Measurements from ENCODE around the gene PTPRF.

The PTPRF gene

DNA sequence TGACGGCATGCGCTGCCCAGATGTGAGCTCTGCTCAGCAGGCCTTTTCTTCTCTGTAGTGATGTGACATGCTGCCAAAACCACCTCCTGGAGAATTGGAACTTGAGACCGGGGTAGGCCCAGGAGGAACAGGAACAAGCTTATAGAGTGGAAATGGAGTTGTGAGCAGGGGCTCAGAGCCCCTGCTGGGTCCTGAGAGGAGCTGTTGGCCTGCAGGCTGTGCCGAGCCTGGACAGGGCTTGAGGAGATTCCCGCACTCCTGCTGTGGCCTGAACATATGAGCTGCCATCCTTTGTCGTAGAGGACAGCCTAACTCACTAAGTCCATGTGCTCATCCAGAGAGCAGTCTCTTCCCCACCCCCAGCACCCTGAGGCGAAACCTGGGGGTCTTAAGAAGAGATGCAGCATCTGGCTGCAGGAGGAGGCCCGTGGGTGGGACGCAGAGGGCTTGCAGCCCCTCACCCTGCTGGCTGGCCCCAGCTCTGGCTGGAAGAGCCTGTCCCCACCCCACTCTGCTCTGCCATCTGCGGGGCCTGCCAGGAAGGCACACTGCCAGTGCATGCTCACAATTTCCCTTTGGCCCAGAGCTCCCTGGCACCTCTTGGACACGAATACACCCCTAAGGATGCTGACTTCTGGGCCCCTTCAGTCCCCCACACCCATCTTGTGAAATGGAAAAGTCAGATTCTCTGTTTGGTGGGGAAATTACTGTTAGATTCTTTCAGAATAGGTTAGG, 42.5 kb downstream of the PTPRF start:
- Histone ChIP-seq H3K4me1 (ENCODE audit: insufficient read depth, low read length) (no peaks in the 10 kb centered on the region), H4K20me1 (ENCODE audit: insufficient read depth, low read length) (no peaks in the 10 kb centered on the region; the same call in none of the 2 replicates), H3K9ac (ENCODE audit: low read depth, low read length) (no peak overlapping the region), H3K9me3 (ENCODE audit: insufficient read depth, low read length, severe bottlenecking) (no peaks in the 10 kb centered on the region), H3K79me2 (ENCODE audit: insufficient read depth, low read length) (no peaks in the 10 kb centered on the region), H3K4me3 (ENCODE audit: low read depth in 1 of 2, low read length in 2 of 2) (no peak overlapping the region), H2AFZ (ENCODE audit: low read depth, low read length) (no peak overlapping the region), H3K27ac (ENCODE audit: low read length) (no peak overlapping the region), H3K4me2 (ENCODE audit: insufficient read depth, low read length) (no peak overlapping the region), H3K36me3 (ENCODE audit: insufficient read depth, low read length) (no peaks in the 10 kb centered on the region), H3K27me3 (ENCODE audit: insufficient read depth, low read length, poor library complexity) (no peaks in the 10 kb centered on the region)
- TF ChIP-seq, protein P1, sequence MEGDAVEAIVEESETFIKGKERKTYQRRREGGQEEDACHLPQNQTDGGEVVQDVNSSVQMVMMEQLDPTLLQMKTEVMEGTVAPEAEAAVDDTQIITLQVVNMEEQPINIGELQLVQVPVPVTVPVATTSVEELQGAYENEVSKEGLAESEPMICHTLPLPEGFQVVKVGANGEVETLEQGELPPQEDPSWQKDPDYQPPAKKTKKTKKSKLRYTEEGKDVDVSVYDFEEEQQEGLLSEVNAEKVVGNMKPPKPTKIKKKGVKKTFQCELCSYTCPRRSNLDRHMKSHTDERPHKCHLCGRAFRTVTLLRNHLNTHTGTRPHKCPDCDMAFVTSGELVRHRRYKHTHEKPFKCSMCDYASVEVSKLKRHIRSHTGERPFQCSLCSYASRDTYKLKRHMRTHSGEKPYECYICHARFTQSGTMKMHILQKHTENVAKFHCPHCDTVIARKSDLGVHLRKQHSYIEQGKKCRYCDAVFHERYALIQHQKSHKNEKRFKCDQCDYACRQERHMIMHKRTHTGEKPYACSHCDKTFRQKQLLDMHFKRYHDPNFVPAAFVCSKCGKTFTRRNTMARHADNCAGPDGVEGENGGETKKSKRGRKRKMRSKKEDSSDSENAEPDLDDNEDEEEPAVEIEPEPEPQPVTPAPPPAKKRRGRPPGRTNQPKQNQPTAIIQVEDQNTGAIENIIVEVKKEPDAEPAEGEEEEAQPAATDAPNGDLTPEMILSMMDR (IDR thresholded peaks at IDR 0.05; ENCODE audit: borderline replicate concordance, extremely low read depth, low read length, poor library complexity, severe bottlenecking), result no peak
- no peak for TF ChIP-seq EZH2 (IDR thresholded peaks at IDR 0.05; ENCODE audit: borderline replicate concordance, low read depth, low read length, severe bottlenecking)
- DNase-seq, result no peak
- ATAC-seq (ENCODE audit: insufficient read depth, low read depth), result no peak

DNA sequence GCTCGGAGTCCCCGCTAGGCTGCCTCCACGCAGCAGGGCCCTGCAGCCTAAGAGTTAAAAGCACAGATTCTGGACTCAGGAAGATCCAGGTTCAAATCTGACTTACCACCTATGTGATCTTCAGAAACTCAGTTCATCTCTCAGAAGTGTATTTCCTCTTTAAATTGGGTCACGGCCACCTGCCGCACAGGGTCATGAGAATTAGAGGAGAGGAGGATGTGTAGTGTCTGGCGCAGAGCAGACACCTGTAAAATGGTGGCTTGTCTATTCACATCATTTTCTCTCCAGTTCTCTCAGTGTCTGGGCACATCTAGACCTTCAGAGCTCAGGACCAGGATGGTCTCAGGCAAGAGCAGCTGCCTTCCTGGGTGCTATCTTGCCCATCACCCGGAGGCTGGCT, 45.8 kb downstream of the PTPRF start:
- H2AFZ ChIP-seq (ENCODE audit: low read depth, low read length), result no peak overlapping the region
- DNase-seq, result no peak
- H3K27me3 ChIP-seq (ENCODE audit: insufficient read depth, low read length, poor library complexity), result no peaks in the 10 kb centered on the region
- TF ChIP-seq, protein P1 (IDR thresholded peaks at IDR 0.05; ENCODE audit: borderline replicate concordance, extremely low read depth, low read length, poor library complexity, severe bottlenecking), result no peak
- no peak for TF ChIP-seq EZH2 (IDR thresholded peaks at IDR 0.05; ENCODE audit: borderline replicate concordance, low read depth, low read length, severe bottlenecking)
- no peak overlapping the region for H3K9ac ChIP-seq (ENCODE audit: low read depth, low read length)
- H3K36me3 ChIP-seq (ENCODE audit: insufficient read depth, low read length), result no peaks in the 10 kb centered on the region
- no peak overlapping the region for H3K27ac ChIP-seq (ENCODE audit: low read length)
- H3K4me1 ChIP-seq (ENCODE audit: insufficient read depth, low read length), result no peaks in the 10 kb centered on the region
- H4K20me1 ChIP-seq (ENCODE audit: insufficient read depth, low read length), result no peaks in the 10 kb centered on the region; the same call in none of the 2 replicates
- H3K9me3 ChIP-seq (ENCODE audit: insufficient read depth, low read length, severe bottlenecking), result no peaks in the 10 kb centered on the region
- no peaks in the 10 kb centered on the region for H3K79me2 ChIP-seq (ENCODE audit: insufficient read depth, low read length)
- no peak for ATAC-seq (ENCODE audit: insufficient read depth, low read depth)
- H3K4me2 ChIP-seq (ENCODE audit: insufficient read depth, low read length), result no peak overlapping the region
- no peak overlapping the region for H3K4me3 ChIP-seq (ENCODE audit: low read depth in 1 of 2, low read length in 2 of 2)

- no peak overlapping the region for H3K4me2 ChIP-seq (ENCODE audit: insufficient read depth, low read length)
- H4K20me1 ChIP-seq (ENCODE audit: insufficient read depth, low read length), result no peaks in the 10 kb centered on the region; the same call in 1 of the 2 replicates
- no peaks in the 10 kb centered on the region for H3K36me3 ChIP-seq (ENCODE audit: insufficient read depth, low read length)
- H3K4me3 ChIP-seq (ENCODE audit: low read depth in 1 of 2, low read length in 2 of 2), result no peak overlapping the region
- TF ChIP-seq EZH2 (IDR thresholded peaks at IDR 0.05; ENCODE audit: borderline replicate concordance, low read depth, low read length, severe bottlenecking), result no peak
- TF ChIP-seq, protein P1 (IDR thresholded peaks at IDR 0.05; ENCODE audit: borderline replicate concordance, extremely low read depth, low read length, poor library complexity, severe bottlenecking), result no peak
- no peak overlapping the region for H3K9ac ChIP-seq (ENCODE audit: low read depth, low read length)
- H3K27ac ChIP-seq (ENCODE audit: low read length), result no peak overlapping the region
- no peaks in the 10 kb centered on the region for H3K4me1 ChIP-seq (ENCODE audit: insufficient read depth, low read length)
- H2AFZ ChIP-seq (ENCODE audit: low read depth, low read length), result no peak overlapping the region
- no peaks in the 10 kb centered on the region for H3K9me3 ChIP-seq (ENCODE audit: insufficient read depth, low read length, severe bottlenecking)
- H3K27me3 ChIP-seq (ENCODE audit: insufficient read depth, low read length, poor library complexity), result no peaks in the 10 kb centered on the region
- DNase-seq (no peak), ATAC-seq (ENCODE audit: insufficient read depth, low read depth) (no peak)
- H3K79me2 ChIP-seq (ENCODE audit: insufficient read depth, low read length), result no peaks in the 10 kb centered on the region
Observed at GRCh38 chr1:43577655-43578542, 47.2 kb downstream of the PTPRF start.
